ENCODE data around the gene NDUFS6.

- no peak for TF ChIP-seq POLR2AphosphoS5 (IDR thresholded peaks at IDR 0.05; ENCODE audit: low read depth)
- no peak for TF ChIP-seq CTCF (IDR thresholded peaks at IDR 0.05; ENCODE audit: insufficient read depth, low read length)
- no peak for TF ChIP-seq SPI1 (IDR thresholded peaks at IDR 0.05; ENCODE audit: borderline replicate concordance, low read depth)
Measured at GRCh38 chr5:1835431-1835830, 34.2 kb downstream of the NDUFS6 start.

Data from HL-60 (cell line).